Activated T-cell treated with anti-CD3 and anti-CD28 coated beads for 48 hours (primary cell): ENCODE data around the gene CA5A.
"Not testable (repeated sequence)": the region's sequence is repeated elsewhere in the genome, so short reads cannot be mapped to it uniquely, and the experiment has no call there.

Experiments
- DNase-seq: peaks from one replicate; pipeline ENCODE4 v3.0.0-alpha.2; 2020; ENCODE audit warnings: low read depth

The CA5A gene

GRCh38 chr16:87936375-87937230 is at the start of gene CA5A:
Gene CA5A, minus strand, starts transcription at chr16:87936529. Its CDS starts 79 bp downstream, at chr16:87936450.
- no peak for DNase-seq

- not testable (repeated sequence) for DNase-seq
These were observed 49.2 kb upstream of the CA5A start for GRCh38 chr16:87985493-87985892.

GRCh38 chr16:87984632-87985267 is 48.4 kb upstream of the CA5A start:
- no peak for DNase-seq

GRCh38 chr16:87984180-87984579 is 47.9 kb upstream of the CA5A start:
- DNase-seq: not testable (repeated sequence)

- DNase-seq: not testable (repeated sequence)
These were observed 47.4 kb upstream of the CA5A start for GRCh38 chr16:87983737-87984097.

GRCh38 chr16:87983072-87983736 is 46.9 kb upstream of the CA5A start:
- not testable (repeated sequence) for DNase-seq

GRCh38 chr16:87982581-87983041 is 46.3 kb upstream of the CA5A start:
- DNase-seq: no peak

- DNase-seq: not testable (repeated sequence)
These were observed 45.0 kb upstream of the CA5A start for GRCh38 chr16:87981376-87981775.

GRCh38 chr16:87979911-87980630 is 43.7 kb upstream of the CA5A start:
- not testable (repeated sequence) for DNase-seq

- no peak for DNase-seq
These were observed 43.0 kb upstream of the CA5A start for GRCh38 chr16:87979352-87979751.

GRCh38 chr16:87978127-87978526 is 41.8 kb upstream of the CA5A start:
- no peak for DNase-seq

GRCh38 chr16:87976665-87977064 is 40.3 kb upstream of the CA5A start:
- no peak for DNase-seq

- no peak for DNase-seq
These were observed 37.8 kb upstream of the CA5A start for GRCh38 chr16:87974178-87974577.

GRCh38 chr16:87973717-87974116 is 37.4 kb upstream of the CA5A start:
- no peak for DNase-seq

GRCh38 chr16:87971933-87972332 is 35.6 kb upstream of the CA5A start:
- DNase-seq: no peak

GRCh38 chr16:87970186-87970585 is 33.9 kb upstream of the CA5A start:
- no peak for DNase-seq

- no peak for DNase-seq
These were observed 32.2 kb upstream of the CA5A start for GRCh38 chr16:87968541-87968940.

- DNase-seq: no peak
These were observed 30.4 kb upstream of the CA5A start for GRCh38 chr16:87966685-87967185.

- no peak for DNase-seq
These were observed 29.8 kb upstream of the CA5A start for GRCh38 chr16:87966064-87966645.

GRCh38 chr16:87965417-87965816 is 29.1 kb upstream of the CA5A start:
- DNase-seq: no peak

GRCh38 chr16:87964049-87964659 is 27.8 kb upstream of the CA5A start:
- no peak for DNase-seq
